Erythroblast (primary cell): Measurements from ENCODE around the gene GPC3.

ENCODE experiments used
- GATA1 ChIP-seq: IDR thresholded peaks from 2 replicates; pipeline ENCODE4 v1.6.1; 2011; ENCODE audit warnings: low read depth, mild to moderate bottlenecking, control low read depth, low read length, moderate library complexity
- POLR2A ChIP-seq: IDR thresholded peaks from 2 replicates; pipeline ENCODE4 v1.6.1; 2011; ENCODE audit warnings: mild to moderate bottlenecking, low read length

- TF ChIP-seq POLR2A (no peak), GATA1 (no peak)
Observed at GRCh38 chrX:133846311-133846710, 139.1 kb downstream of the GPC3 start.
